Lower leg skin (tissue), 3 donors: ENCODE measurements around the gene FHOD3.

Source experiments
- CTCF ChIP-seq, 3 donors: fragments of 450-650 bp; IDR thresholded peaks; one replicate each; pipeline ENCODE4 v1.5.1; 2016; ENCODE audit warnings: antibody characterized with exemption in 3 of 3, mild to moderate bottlenecking in 3 of 3, moderate library complexity in 2 of 3
- POLR2A ChIP-seq, 2 donors: fragments of 450-650 bp; IDR thresholded peaks; one replicate each; pipeline ENCODE4 v1.6.1; 2016 to 2017; ENCODE audit warnings: antibody characterized with exemption in 2 of 2, mild to moderate bottlenecking in 1 of 2, moderate library complexity in 1 of 2

GRCh38 chr18:36419900-36420531 is 122.5 kb downstream of the FHOD3 start:
- no peak for TF ChIP-seq CTCF (IDR thresholded peaks at IDR 0.05)
- no peak for TF ChIP-seq POLR2A (IDR thresholded peaks at IDR 0.05)
